Neural cell (in vitro differentiated cells): Measurements from ENCODE around the gene TMEM244.

Experiments
- EP300 ChIP-seq: fragments of 450-650 bp; conservative IDR thresholded peaks from 2 replicates; pipeline ENCODE4 v1.6.1; 2014; ENCODE audit warnings: antibody characterized with exemption, mild to moderate bottlenecking, moderate library complexity; ENCODE audit not compliant: poor library complexity, severe bottlenecking
- EZH2 ChIP-seq: fragments of 200-600, 300-800 bp; shearing (Covaris generic), sonication (generic); IDR thresholded peaks from 2 replicates; pipeline ENCODE4 v1.6.1; 2014; ENCODE audit warnings: antibody characterized with exemption, low read length, borderline replicate concordance, mild to moderate bottlenecking; ENCODE audit not compliant: insufficient read depth, poor library complexity, severe bottlenecking
- MXI1 ChIP-seq: fragments of 450-650 bp; conservative IDR thresholded peaks from 2 replicates; pipeline ENCODE4 v1.6.1; 2014; ENCODE audit warnings: antibody characterized with exemption, mild to moderate bottlenecking; ENCODE audit not compliant: poor library complexity, severe bottlenecking
- POLR2AphosphoS5 ChIP-seq: IDR thresholded peaks from 2 replicates; pipeline ENCODE4 v1.6.1; 2012
- RAD21 ChIP-seq: fragments of 450-650 bp; conservative IDR thresholded peaks from 2 replicates; pipeline ENCODE4 v1.6.1; 2014; ENCODE audit warnings: antibody characterized with exemption, mild to moderate bottlenecking, moderate library complexity
- SMC3 ChIP-seq: fragments of 450-650 bp; conservative IDR thresholded peaks from 2 replicates; pipeline ENCODE4 v1.6.1; 2014; ENCODE audit warnings: antibody characterized with exemption, mild to moderate bottlenecking, moderate library complexity; ENCODE audit not compliant: poor library complexity
- TAF1 ChIP-seq: IDR thresholded peaks from 2 replicates; pipeline ENCODE4 v1.6.1; 2012; ENCODE audit warnings: low read depth
- TF ChIP-seq, protein P1 (sequence below): fragments of 450-650 bp; IDR thresholded peaks from 2 replicates; pipeline ENCODE4 v1.5.1; 2014; ENCODE audit warnings: antibody characterized with exemption, mild to moderate bottlenecking, moderate library complexity; ENCODE audit not compliant: poor library complexity, severe bottlenecking

DNA sequence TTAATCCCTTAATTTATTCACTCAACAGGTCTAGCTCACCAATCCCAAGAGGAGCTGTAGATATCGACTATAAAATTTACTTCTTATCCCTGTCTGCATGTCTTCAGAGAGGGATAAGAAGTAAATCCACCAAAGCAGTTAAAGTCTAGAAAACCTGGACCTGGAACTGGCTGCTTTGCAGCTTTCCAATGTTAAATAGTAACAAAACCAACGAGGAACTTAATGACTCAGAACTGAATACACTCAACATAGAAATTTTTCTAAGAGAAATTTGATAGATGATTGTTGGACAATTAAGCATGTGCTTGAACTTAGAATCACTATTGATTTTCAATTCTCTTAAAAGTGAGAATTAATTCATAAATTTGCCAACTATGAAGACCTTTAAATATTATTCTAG is 11.5 kb upstream of the TMEM244 start:
- TF ChIP-seq, protein P1, sequence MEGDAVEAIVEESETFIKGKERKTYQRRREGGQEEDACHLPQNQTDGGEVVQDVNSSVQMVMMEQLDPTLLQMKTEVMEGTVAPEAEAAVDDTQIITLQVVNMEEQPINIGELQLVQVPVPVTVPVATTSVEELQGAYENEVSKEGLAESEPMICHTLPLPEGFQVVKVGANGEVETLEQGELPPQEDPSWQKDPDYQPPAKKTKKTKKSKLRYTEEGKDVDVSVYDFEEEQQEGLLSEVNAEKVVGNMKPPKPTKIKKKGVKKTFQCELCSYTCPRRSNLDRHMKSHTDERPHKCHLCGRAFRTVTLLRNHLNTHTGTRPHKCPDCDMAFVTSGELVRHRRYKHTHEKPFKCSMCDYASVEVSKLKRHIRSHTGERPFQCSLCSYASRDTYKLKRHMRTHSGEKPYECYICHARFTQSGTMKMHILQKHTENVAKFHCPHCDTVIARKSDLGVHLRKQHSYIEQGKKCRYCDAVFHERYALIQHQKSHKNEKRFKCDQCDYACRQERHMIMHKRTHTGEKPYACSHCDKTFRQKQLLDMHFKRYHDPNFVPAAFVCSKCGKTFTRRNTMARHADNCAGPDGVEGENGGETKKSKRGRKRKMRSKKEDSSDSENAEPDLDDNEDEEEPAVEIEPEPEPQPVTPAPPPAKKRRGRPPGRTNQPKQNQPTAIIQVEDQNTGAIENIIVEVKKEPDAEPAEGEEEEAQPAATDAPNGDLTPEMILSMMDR: no peak
- TF ChIP-seq POLR2AphosphoS5 (no peak), EZH2 (no peak), RAD21 (no peak), TAF1 (no peak), SMC3 (no peak), EP300 (no peak), MXI1 (no peak)
